Gastroesophageal sphincter (tissue), 3 donors: Measurements from ENCODE around the gene OR8B8.

ENCODE experiments used
- CTCF ChIP-seq, 4 experiments: fragments of 200-600 bp in 2 of 4; fragments of 450-650 bp in 2 of 4; sonication (generic) in 1 of 4; IDR thresholded peaks; one replicate each; pipeline ENCODE4 v1.5.1; 2017 to 2019; ENCODE audit warnings: antibody characterized with exemption in 4 of 4, mild to moderate bottlenecking in 2 of 4, moderate library complexity in 2 of 4
- EP300 ChIP-seq: sonication (generic); formaldehyde crosslinking; IDR thresholded peaks from one replicate; pipeline ENCODE4 v1.6.1; 2017; ENCODE audit warnings: antibody characterized with exemption, mild to moderate bottlenecking

GRCh38 chr11:124442442-124442841 is 3.1 kb downstream of the OR8B8 start:
- TF ChIP-seq EP300 (no peak), CTCF (IDR thresholded peaks at IDR 0.05) (no peak)
